Esophagus muscularis mucosa (tissue), 4 donors: ENCODE data around the gene C17orf50. TPM values are rescaled to one million over a fixed set of nuclear protein-coding genes. Genes with fewer than 3 reads are reported as not detected.

Experiments
- DNase-seq: peaks from one replicate; pipeline ENCODE4 v3.0.0-alpha.2; 2017; ENCODE audit errors: extremely low spot score
- H3K27ac ChIP-seq, 4 donors: fragments of 200-600 bp; sonication (generic); replicated peaks in 1 of 4; 1 replicate in 3 of 4; 2 replicates in 1 of 4; pipeline ENCODE4 v1.5.1; 2016 to 2019; ENCODE audit warnings: mild to moderate bottlenecking in 1 of 4
- H3K27me3 ChIP-seq, 4 donors: fragments of 200-600 bp; sonication (generic); one replicate each; pipeline versions ENCODE4 v1.5.1 to v1.6.0; 2016 to 2019
- H3K36me3 ChIP-seq, 4 donors: fragments of 200-600 bp; sonication (generic); one replicate each; pipeline ENCODE4 v1.5.1; 2016 to 2019
- H3K4me1 ChIP-seq, 4 donors: fragments of 200-600 bp; sonication (generic); one replicate each; pipeline ENCODE4 v1.5.1; 2016 to 2019
- H3K4me3 ChIP-seq, 4 donors: fragments of 200-600 bp; sonication (generic); 1 replicate in 2 of 4; 2 replicates in 2 of 4; pipeline ENCODE4 v1.5.1; 2016 to 2019; ENCODE audit warnings: mild to moderate bottlenecking in 4 of 4, moderate library complexity in 1 of 4
- H3K9me3 ChIP-seq, 4 donors: fragments of 200-600 bp; sonication (generic); 1 replicate in 3 of 4; 2 replicates in 1 of 4; pipeline ENCODE4 v1.5.1; 2016 to 2019
- EP300 ChIP-seq: sonication (generic); formaldehyde crosslinking; IDR thresholded peaks from one replicate; pipeline ENCODE4 v1.6.1; 2017; ENCODE audit warnings: antibody characterized with exemption
- POLR2A ChIP-seq: fragments of 450-650 bp; IDR thresholded peaks from one replicate; pipeline ENCODE4 v1.6.1; 2017; ENCODE audit warnings: antibody characterized with exemption, moderate library complexity, mild to moderate bottlenecking, low read depth
- POLR2AphosphoS5 ChIP-seq, 2 donors: sonication (generic); formaldehyde crosslinking; IDR thresholded peaks; one replicate each; pipeline ENCODE4 v1.6.1; 2017; ENCODE audit warnings: antibody characterized with exemption in 2 of 2
- WGBS: methylation state at CpG from one replicate; pipeline ENCODE4 v1.1.5; 2018; 5-methylcytosine and 5-hydroxymethylcytosine counted together
- intact Hi-C: fragments of 100-400 bp; cut with DNase I; formaldehyde crosslinking; loops from one replicate; pipeline ENCODE4 v1.15.1; 2023
- total RNA-seq, 4 donors: library from RNA; depleted of rRNA; stranded (reverse); fragments of >200 nt; gene quantifications; one replicate each; pipeline versions ENCODE4 v1.1.0 to v1.2.1, GENCODE V29; 2016
- TF ChIP-seq, protein P1 (sequence below), 3 experiments: fragments of 200-600 bp in 2 of 3; fragments of 450-650 bp in 1 of 3; sonication (generic) in 2 of 3; IDR thresholded peaks; one replicate each; pipeline ENCODE4 v1.5.1; 2017 to 2019; ENCODE audit warnings: antibody characterized with exemption in 3 of 3, mild to moderate bottlenecking in 2 of 3, moderate library complexity in 1 of 3

The C17orf50 gene
- total RNA-seq, 4 donors from 2014 or later = not detected

DNA sequence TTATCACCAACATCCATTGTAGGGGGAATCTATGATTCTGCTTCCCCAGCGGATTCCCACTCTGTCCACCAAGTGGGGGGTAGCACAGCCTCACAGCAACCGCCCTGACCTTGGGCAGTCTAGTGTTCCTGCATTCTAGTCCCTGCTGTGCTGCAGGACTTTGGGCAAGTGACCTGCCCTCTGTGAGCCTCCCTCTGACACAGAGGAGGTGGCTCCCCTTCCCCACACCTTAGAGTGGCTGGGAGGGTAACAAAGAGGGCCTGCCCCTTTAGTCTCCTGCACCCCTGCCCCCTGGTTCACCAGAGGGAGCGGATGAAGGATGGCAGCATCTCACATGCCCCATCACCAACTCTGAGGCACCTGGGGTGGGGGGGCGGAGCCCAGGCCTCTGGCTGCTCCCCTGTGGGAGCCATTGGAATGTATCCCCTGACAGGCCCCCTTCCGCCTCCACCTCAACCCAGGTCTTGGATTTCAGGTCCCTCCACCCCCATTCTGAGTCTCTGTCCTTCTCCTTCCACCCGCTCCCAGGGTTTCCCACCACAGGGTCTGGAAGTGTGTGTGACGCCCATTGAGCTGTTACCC is 17.7 kb upstream of the C17orf50 start:
- Histone ChIP-seq H3K27ac (no peak overlapping the region), H3K36me3 (no peaks in the 10 kb centered on the region), H3K9me3 (no peaks in the 10 kb centered on the region), H3K4me1 (peaks cover 7 to 22% (median 20%) of the 10 kb centered on the region in 4 donors), H3K4me3 (no peak overlapping the region), H3K27me3 (peaks cover 3 to 83% (median 28%) of the 10 kb centered on the region in 4 donors)
- no peak for DNase-seq
- intact Hi-C loops = no loop called here
- 76% methylated on average over 7 of the region's 7 CpGs for WGBS
- no peak for TF ChIP-seq POLR2A
- TF ChIP-seq POLR2AphosphoS5 (IDR thresholded peaks at IDR 0.05) = no peak
- TF ChIP-seq, protein P1, sequence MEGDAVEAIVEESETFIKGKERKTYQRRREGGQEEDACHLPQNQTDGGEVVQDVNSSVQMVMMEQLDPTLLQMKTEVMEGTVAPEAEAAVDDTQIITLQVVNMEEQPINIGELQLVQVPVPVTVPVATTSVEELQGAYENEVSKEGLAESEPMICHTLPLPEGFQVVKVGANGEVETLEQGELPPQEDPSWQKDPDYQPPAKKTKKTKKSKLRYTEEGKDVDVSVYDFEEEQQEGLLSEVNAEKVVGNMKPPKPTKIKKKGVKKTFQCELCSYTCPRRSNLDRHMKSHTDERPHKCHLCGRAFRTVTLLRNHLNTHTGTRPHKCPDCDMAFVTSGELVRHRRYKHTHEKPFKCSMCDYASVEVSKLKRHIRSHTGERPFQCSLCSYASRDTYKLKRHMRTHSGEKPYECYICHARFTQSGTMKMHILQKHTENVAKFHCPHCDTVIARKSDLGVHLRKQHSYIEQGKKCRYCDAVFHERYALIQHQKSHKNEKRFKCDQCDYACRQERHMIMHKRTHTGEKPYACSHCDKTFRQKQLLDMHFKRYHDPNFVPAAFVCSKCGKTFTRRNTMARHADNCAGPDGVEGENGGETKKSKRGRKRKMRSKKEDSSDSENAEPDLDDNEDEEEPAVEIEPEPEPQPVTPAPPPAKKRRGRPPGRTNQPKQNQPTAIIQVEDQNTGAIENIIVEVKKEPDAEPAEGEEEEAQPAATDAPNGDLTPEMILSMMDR (IDR thresholded peaks at IDR 0.05) = no peak
- TF ChIP-seq EP300 = no peak

DNA sequence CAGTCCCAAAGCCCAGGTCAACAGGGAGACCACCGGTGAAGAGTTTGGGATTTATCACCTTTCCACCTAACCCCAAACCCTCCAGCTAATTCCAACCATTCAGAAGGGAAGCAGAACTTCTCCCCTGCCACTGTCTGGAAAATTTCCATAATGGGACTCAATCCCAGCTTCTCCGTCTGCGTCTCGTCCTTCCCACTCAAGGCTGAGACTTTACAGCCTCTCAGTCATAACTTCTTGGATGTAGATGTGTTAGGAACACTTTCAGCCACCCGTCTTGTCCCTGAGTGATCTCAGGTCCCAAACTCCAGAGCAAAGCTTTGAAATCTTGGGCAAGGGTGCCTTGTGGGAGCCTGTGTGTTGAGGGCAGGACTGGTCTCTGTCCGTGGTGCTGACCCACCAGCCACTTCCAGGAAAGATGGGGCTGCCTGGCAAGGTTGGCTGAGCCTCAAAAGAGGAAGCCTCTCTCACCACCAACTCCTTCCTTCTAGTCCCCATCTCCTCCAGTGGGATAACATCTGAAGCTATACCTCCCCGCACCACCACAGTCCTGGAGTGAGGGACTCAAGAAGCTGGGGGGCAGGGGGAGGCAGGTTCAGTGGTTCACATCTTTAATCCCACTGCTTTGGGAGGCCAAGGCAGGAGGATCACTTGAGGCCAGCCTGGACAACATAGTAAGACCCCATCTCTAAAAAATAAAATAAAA is 16.9 kb upstream of the C17orf50 start:
- peaks cover 8 to 91% (median 30%) of the 10 kb centered on the region in 4 donors for H3K27me3 ChIP-seq
- WGBS = 34% methylated on average over 7 of the region's 7 CpGs
- intact Hi-C loops = no loop called here
- no peak for DNase-seq
- no peaks in the 10 kb centered on the region for H3K36me3 ChIP-seq
- H3K4me1 ChIP-seq = peaks cover 7 to 25% (median 20%) of the 10 kb centered on the region in 4 donors
- TF ChIP-seq POLR2A = no peak
- no peak for TF ChIP-seq EP300
- TF ChIP-seq, protein P1 (IDR thresholded peaks at IDR 0.05) = no peak
- TF ChIP-seq POLR2AphosphoS5 (IDR thresholded peaks at IDR 0.05) = no peak
- H3K27ac ChIP-seq = no peak overlapping the region
- no peak overlapping the region for H3K4me3 ChIP-seq
- no peaks in the 10 kb centered on the region for H3K9me3 ChIP-seq

DNA sequence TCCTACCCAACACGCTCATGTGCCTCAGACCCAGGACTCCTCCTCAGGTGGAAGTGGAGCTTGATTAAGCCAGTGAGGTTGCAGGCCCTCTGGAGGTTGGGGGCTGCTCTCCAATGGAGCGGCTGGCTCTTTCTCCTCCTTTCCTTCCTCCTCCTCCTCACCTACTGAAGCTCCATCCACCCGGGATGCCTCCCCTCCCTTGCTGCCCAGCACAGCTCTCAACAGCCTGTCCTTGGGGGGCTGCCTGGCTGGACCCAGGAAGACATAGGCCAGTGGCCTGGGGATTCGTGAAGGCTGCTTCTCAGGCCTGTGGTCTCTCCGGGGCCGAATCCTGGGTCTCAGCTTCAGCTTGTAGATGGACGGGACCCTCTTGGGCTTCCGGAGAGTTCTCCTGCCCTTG is 15.9 kb upstream of the C17orf50 start:
- Histone ChIP-seq H3K9me3 (no peaks in the 10 kb centered on the region), H3K27me3 (peaks cover 8 to 99% (median 31%) of the 10 kb centered on the region in 4 donors), H3K36me3 (no peaks in the 10 kb centered on the region), H3K27ac (no peak overlapping the region), H3K4me1 (peaks cover 10 to 36% (median 24%) of the 10 kb centered on the region in 4 donors), H3K4me3 (no peak overlapping the region)
- WGBS = 81% methylated on average over 7 of the region's 8 CpGs
- intact Hi-C loops = loop anchor here (5.0 kb wide), 4 partner anchors 53 to 433 kb away; no protein-coding TSS in a partner anchor
- DNase-seq = no peak
- TF ChIP-seq EP300 (no peak), POLR2AphosphoS5 (IDR thresholded peaks at IDR 0.05) (no peak)
- TF ChIP-seq, protein P1 (IDR thresholded peaks at IDR 0.05) = no peak

DNA sequence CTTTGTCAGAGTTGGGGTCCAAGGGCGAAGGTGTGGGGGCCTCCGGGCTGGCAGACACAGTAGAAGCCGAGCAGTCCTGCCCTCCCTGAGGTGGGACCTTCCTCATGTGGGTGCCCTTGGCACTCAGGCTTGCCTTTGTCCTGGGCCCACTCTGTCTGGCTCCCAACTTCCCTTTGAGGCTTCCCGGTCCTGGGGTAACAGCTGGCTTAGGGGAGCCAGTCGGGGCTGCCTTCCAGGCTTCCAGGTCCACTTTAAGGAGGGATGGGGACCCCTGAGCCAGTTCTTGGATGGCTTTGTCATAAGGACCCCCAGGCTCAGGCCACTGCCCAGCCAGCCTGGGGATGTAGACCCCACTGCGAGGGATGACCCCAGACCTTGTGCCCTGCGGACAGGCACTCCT is 15.4 kb upstream of the C17orf50 start:
- peaks cover 8 to 99% (median 33%) of the 10 kb centered on the region in 4 donors for H3K27me3 ChIP-seq
- no peaks in the 10 kb centered on the region for H3K9me3 ChIP-seq
- WGBS = 100% methylated on average over 2 of the region's 7 CpGs
- intact Hi-C loops = loop anchor here (5.0 kb wide), 4 partner anchors 53 to 433 kb away; no protein-coding TSS in a partner anchor
- H3K4me1 ChIP-seq = peaks cover 10 to 40% (median 28%) of the 10 kb centered on the region in 4 donors
- no peak overlapping the region for H3K27ac ChIP-seq
- no peak overlapping the region for H3K4me3 ChIP-seq
- no peak for DNase-seq
- TF ChIP-seq EP300 (no peak), POLR2A (no peak), POLR2AphosphoS5 (IDR thresholded peaks at IDR 0.05) (no peak)
- TF ChIP-seq, protein P1 (IDR thresholded peaks at IDR 0.05) = no peak
- H3K36me3 ChIP-seq = no peaks in the 10 kb centered on the region
